ENCODE measurements around the gene CBARP.
"Not testable (repeated sequence)": the region's sequence is repeated elsewhere in the genome, so short reads cannot be mapped to it uniquely, and the experiment has no call there.

The CBARP gene

DNA sequence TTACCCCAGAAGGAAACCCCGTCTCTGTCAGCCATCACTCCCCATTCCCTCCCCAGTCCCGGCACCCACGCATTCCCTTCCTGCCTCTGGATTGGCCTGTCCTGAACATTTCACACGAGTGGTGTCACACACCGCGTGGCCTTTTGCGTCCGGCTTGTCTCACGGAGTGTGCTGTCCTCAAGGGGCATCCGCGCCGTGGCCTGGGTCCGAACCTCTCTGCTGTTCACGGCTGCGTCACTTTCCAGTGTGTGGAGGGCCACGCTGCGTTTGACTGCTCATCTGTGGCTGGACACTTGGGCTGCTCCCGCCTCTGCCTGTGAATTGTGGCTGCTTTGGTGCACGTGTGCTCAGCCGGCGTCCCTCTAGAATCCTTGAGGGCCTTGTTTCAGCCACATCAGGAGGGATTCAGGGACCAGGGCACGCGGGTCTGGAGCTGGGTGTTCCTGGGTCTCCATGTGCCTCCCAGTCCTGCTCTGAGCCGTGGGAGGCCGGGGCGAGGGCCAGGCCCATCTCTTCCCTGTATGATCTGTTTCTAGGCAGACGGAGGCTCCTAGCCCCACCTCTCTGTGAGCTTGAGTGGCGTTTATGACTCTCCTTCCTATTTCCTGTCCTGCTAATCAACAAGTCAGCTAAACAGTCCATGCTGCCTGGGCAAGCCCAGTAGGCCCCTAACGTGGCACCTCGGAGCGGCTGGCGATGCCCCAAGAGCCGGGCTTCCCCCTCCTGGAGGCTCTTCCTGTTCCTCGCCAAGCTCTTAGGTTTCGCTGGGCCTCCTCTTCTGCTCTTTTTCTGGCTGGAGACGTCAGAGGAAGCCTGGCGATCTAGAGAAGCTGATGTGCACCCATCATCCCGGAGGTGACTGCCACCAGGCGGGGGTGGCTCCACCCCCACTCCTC, 24.2 kb downstream of the CBARP start:
- Mint-ChIP-seq H3K27me3 (no peaks in the 10 kb centered on the region), H3K4me3 (peak overlapping the region; percentile 77), H3K27ac (peak overlapping the region; percentile 91), H3K4me1 (ENCODE audit: low read depth) (peaks cover 26% of the 10 kb centered on the region), H3K36me3 (no peaks in the 10 kb centered on the region), H3K9me3 (ENCODE audit: low read depth) (no peaks in the 10 kb centered on the region)

- H3K9me3 Mint-ChIP-seq (ENCODE audit: low read depth) = no peaks in the 10 kb centered on the region
Observed at GRCh38 chr19:1211494-1212234, 26.1 kb downstream of the CBARP start.

DNA sequence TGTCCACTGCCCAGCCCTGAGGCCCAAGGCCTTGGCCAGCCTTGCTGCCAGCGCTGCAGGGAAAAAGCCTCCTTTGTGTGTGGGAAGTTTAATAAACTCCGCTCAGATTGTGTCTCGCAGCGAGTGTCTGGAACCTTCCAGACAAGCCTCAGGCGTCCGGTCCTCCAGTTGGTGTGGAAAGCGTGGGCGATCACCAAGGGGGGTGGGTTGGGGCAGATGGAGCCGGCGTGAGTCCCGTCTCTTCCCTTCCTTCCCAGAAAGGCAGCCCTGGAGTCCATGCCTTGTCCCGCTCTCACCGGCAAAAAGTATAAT, 27.6 kb downstream of the CBARP start:
- Mint-ChIP-seq H3K4me1 (ENCODE audit: low read depth) (peaks cover 29% of the 10 kb centered on the region), H3K4me3 (no peak overlapping the region), H3K9me3 (ENCODE audit: low read depth) (no peaks in the 10 kb centered on the region), H3K27ac (no peak overlapping the region), H3K27me3 (no peaks in the 10 kb centered on the region), H3K36me3 (no peaks in the 10 kb centered on the region)

More at GRCh38 chr19:1211494-1212234, 26.1 kb downstream of the CBARP start:
- no peak overlapping the region for H3K4me3 Mint-ChIP-seq
- H3K36me3 Mint-ChIP-seq = no peaks in the 10 kb centered on the region
- H3K4me1 Mint-ChIP-seq (ENCODE audit: low read depth) = peaks cover 29% of the 10 kb centered on the region
- H3K27ac Mint-ChIP-seq = no peak overlapping the region
- H3K27me3 Mint-ChIP-seq = no peaks in the 10 kb centered on the region

DNA sequence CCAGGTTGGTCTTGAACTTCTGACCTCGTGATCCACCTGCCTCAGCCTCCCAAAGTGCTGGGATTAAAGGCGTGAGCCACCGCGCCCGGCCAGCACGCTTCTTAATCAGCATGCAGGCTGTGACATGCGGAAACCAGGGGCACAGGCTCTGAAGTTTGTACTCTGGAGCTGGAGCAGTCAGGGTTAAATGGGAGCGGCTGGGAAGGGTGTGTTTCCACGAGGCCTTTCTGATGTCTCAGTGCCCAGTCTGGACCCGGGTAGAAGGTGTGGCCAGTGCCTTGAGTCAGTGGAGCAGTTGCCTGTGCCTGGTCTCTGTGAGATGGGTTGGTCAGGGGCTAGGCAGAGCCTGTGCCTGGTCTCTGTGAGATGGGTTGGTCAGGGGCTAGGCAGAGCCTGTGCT, 29.0 kb downstream of the CBARP start:
- peak overlapping the region; percentile 40 for H3K4me3 Mint-ChIP-seq
- H3K27me3 Mint-ChIP-seq; H3K27ac Mint-ChIP-seq; H3K9me3 Mint-ChIP-seq (ENCODE audit: low read depth); H3K36me3 Mint-ChIP-seq: not testable (repeated sequence)
- peaks cover 30% of the 10 kb centered on the region for H3K4me1 Mint-ChIP-seq (ENCODE audit: low read depth)

DNA sequence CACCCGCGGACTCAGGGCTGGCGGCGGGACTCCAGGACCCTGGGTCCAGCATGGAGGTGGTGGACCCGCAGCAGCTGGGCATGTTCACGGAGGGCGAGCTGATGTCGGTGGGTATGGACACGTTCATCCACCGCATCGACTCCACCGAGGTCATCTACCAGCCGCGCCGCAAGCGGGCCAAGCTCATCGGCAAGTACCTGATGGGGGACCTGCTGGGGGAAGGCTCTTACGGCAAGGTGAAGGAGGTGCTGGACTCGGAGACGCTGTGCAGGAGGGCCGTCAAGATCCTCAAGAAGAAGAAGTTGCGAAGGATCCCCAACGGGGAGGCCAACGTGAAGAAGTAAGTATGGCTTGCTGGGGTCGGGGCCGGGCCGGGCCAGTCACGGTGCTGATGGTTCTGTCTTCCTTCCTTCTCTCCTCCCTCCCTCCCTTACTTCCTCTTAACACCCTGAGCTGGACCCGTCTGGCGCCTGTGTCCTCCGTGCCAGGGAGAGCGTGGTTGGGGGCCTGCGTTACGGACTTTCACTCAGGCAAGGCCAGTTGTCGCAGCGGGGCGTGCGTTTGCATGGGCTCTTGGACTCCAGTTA, 30.8 kb downstream of the CBARP start:
- Mint-ChIP-seq H3K27ac (peak overlapping the region; percentile 87), H3K36me3 (no peaks in the 10 kb centered on the region), H3K4me3 (peak overlapping the region; percentile 93), H3K4me1 (ENCODE audit: low read depth) (peaks cover 32% of the 10 kb centered on the region), H3K27me3 (no peaks in the 10 kb centered on the region), H3K9me3 (ENCODE audit: low read depth) (no peaks in the 10 kb centered on the region)

DNA sequence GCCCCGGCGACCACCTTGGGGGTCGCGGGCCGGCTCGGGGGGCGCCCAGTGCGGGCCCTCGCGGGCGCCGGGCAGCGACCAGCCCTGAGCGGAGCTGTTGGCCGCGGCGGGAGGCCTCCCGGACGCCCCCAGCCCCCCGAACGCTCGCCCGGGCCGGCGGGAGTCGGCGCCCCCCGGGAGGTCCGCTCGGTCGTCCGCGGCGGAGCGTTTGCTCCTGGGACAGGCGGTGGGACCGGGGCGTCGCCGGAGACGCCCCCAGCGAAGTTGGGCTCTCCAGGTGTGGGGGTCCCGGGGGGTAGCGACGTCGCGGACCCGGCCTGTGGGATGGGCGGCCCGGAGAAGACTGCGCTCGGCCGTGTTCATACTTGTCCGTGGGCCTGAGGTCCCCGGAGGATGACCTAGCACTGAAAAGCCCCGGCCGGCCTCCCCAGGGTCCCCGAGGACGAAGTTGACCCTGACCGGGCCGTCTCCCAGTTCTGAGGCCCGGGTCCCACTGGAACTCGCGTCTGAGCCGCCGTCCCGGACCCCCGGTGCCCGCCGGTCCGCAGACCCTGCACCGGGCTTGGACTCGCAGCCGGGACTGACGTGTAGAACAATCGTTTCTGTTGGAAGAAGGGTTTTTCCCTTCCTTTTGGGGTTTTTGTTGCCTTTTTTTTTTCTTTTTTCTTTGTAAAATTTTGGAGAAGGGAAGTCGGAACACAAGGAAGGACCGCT, 31.5 kb downstream of the CBARP start:
- Mint-ChIP-seq H3K9me3 (ENCODE audit: low read depth) (no peaks in the 10 kb centered on the region), H3K4me1 (ENCODE audit: low read depth) (peaks cover 28% of the 10 kb centered on the region), H3K36me3 (no peaks in the 10 kb centered on the region), H3K27ac (peak overlapping the region; percentile 87), H3K4me3 (peak overlapping the region; percentile 93), H3K27me3 (no peaks in the 10 kb centered on the region)

DNA sequence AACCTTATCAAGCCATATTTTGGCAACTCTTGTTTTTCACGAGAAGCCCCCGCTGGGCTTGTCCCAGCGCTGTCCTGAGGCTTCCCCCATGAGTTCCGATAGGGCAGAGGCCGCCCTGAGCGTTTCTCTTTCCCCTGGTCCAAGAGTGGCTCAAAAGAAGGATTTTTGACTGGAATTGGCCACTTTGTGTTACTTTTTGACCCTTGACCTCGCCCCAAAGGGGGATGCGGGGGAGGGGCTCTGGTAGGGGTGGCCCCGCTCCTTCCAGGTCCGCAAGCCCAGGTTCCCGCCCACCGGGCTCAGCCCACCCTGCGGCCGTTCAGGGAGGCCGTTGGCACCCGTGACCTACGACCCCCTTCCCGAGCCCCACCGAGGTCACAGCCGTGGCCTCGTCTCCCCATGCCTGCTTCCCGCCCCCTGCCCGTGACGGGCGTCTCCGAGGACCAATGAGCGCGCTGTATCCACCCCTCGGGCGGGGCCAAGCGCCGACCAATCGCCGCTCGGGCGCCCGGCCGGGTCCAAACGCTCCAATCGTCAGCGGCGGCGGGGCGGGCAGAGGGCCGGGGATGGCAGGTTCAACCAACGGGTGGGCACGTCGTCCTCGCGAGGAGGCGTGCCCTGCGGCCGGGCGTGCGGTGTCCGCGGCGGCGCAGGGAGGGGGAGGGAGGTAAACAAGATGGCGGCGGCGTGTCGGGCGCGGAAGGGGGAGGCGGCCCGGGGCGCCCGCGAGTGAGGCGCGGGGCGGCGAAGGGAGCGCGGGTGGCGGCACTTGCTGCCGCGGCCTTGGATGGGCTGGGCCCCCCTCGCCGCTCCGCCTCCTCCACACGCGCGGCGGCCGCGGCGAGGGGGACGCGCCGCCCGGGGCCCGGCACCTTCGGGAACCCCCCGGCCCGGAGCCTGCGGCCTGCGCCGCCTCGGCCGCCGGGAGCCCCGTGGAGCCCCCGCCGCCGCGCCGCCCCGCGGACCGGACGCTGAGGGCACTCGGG, 32.4 kb downstream of the CBARP start, which contains the start of gene STK11:
Gene STK11 (plus strand): TSS at position 665 of the 986 bp plus-strand sequence. CDS start 1,136 bp downstream, outside the sequence.
- H3K36me3 Mint-ChIP-seq = no peaks in the 10 kb centered on the region
- H3K9me3 Mint-ChIP-seq (ENCODE audit: low read depth) = no peaks in the 10 kb centered on the region
- H3K27ac Mint-ChIP-seq = peak within 1 kb of the TSS; percentile 87
- peak within 1 kb of the TSS; percentile 93 for H3K4me3 Mint-ChIP-seq
- peaks cover 28% of the 10 kb centered on the region for H3K4me1 Mint-ChIP-seq (ENCODE audit: low read depth)
- H3K27me3 Mint-ChIP-seq = no peaks in the 10 kb centered on the region

DNA sequence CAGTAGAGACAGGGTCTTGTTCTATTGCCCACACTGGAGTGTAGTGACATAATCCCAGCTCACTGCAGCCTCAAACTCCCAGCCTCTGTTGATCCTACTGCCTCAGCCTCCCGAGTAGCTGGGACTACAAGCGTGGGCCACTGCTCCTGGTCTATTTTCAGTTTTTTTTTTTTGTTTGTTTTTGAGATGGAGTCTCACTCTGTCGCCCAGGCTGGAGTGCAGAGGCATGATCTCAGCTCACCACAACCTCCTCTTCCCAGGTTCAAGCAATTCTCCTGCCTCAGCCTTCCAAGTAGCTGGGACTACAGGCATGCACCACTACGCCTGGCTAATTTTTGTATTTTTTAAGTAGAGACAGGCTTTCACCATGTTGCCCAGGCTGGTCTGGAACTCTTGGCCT, 37.2 kb downstream of the CBARP start:
- not testable (repeated sequence) for H3K4me3 Mint-ChIP-seq; H3K9me3 Mint-ChIP-seq (ENCODE audit: low read depth); H3K36me3 Mint-ChIP-seq; H3K27me3 Mint-ChIP-seq; H3K27ac Mint-ChIP-seq
- H3K4me1 Mint-ChIP-seq (ENCODE audit: low read depth) = peaks cover 16% of the 10 kb centered on the region

GRCh38 chr19:1199531-1199930, 38.3 kb downstream of the CBARP start:
- Mint-ChIP-seq H3K4me3 (no peak overlapping the region), H3K9me3 (ENCODE audit: low read depth) (no peaks in the 10 kb centered on the region), H3K4me1 (ENCODE audit: low read depth) (peaks cover 15% of the 10 kb centered on the region), H3K36me3 (no peaks in the 10 kb centered on the region), H3K27ac (no peak overlapping the region), H3K27me3 (no peaks in the 10 kb centered on the region)

DNA sequence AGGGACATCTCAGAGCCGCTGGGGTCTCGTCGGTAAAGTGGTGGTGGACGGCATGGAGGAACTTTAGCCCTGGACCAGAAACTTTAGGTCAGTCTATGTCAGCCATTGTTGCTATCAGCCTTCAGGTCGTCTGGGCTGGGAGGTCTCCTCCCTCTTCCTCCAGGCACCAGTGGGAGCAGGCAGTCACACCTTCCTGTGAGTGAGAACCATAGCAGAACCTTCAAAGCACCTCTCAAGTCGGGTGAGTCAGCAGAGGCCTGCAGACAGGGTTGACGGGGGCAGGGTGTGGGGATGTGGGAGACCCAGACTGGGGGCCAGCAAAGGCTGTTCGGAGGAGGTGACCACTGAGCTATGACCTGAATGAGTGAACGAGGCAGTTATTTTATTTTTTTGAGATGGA, 48.4 kb downstream of the CBARP start:
- peak overlapping the region; percentile 54 for H3K27ac Mint-ChIP-seq
- H3K36me3 Mint-ChIP-seq = no peaks in the 10 kb centered on the region
- peak overlapping the region; percentile 41 for H3K4me3 Mint-ChIP-seq
- no peaks in the 10 kb centered on the region for H3K27me3 Mint-ChIP-seq
- peaks cover 14% of the 10 kb centered on the region for H3K4me1 Mint-ChIP-seq (ENCODE audit: low read depth)
- no peaks in the 10 kb centered on the region for H3K9me3 Mint-ChIP-seq (ENCODE audit: low read depth)

DNA sequence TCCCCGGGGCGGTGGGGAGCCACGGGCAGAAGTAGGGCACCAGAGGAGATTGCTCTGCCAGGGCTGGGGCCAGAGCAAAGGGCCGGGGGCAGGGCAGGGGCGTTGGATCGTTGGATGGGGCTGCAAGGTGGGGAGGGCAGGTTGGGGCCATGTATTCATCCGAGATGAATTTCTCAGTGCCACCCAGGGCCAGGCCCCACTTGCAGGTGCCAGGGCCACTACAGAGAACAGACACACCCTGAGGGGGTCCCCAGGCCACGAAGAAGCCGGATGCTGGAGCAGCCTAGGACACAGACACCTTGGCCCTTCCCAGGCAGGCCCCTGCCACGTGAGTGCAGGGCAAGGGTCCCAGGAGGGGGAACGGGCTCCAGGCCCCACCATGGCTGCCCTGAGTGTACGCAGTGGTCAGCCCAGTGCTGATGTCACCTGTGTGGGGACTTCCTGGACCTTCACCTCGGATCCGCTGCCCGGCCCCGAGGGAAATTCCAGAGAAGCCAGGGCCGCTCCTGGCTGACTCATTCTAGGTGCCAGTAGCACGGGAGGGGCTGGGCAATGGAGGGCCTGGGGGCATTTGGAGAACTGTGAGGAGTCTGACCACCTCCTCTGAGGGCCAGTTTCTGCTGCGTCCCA, 54.1 kb downstream of the CBARP start:
- H3K9me3 Mint-ChIP-seq (ENCODE audit: low read depth) = no peaks in the 10 kb centered on the region
- peaks cover 8% of the 10 kb centered on the region for H3K4me1 Mint-ChIP-seq (ENCODE audit: low read depth)
- no peaks in the 10 kb centered on the region for H3K36me3 Mint-ChIP-seq
- H3K4me3 Mint-ChIP-seq = no peak overlapping the region
- H3K27me3 Mint-ChIP-seq = peaks cover 1% of the 10 kb centered on the region
- no peak overlapping the region for H3K27ac Mint-ChIP-seq

GRCh38 chr19:1182727-1183126, 55.1 kb downstream of the CBARP start:
- Mint-ChIP-seq H3K9me3 (ENCODE audit: low read depth) (no peaks in the 10 kb centered on the region), H3K27ac (no peak overlapping the region), H3K4me1 (ENCODE audit: low read depth) (peaks cover 8% of the 10 kb centered on the region), H3K27me3 (peaks cover 1% of the 10 kb centered on the region), H3K4me3 (no peak overlapping the region), H3K36me3 (no peaks in the 10 kb centered on the region)

GRCh38 chr19:1182068-1182467, 55.7 kb downstream of the CBARP start:
- Mint-ChIP-seq H3K9me3 (ENCODE audit: low read depth) (no peaks in the 10 kb centered on the region), H3K36me3 (no peaks in the 10 kb centered on the region), H3K27me3 (peaks cover 1% of the 10 kb centered on the region), H3K4me3 (no peak overlapping the region), H3K27ac (no peak overlapping the region), H3K4me1 (ENCODE audit: low read depth) (peaks cover 8% of the 10 kb centered on the region)
